ENCODE measurements around the gene ENOX1. TPM values are rescaled to one million over a fixed set of nuclear protein-coding genes. Genes with fewer than 3 reads are reported as not detected.

The ENOX1 gene
- polyA plus RNA-seq, 1 donor (not counting 4 experiments of a cell fraction or from before 2014, with no cell fraction given): 1.1 TPM

DNA sequence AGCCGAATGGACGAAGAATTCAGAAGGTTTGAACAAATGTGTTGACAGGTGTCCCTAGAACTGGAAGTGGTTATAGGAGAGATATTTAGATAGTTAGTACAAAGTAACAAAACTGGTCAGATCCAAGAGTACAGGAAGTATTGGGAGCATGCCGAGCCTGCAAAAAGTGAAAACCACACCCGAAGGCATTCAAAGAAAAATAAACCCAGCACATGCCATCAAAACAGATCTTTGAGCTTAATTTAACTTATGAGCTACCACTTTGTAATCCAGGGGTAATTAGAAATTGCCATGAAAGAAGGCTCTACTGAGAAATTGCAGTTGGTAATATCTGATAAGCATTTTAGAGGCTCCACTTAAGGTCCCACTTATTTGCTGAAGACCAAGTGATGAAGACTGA, 549.2 kb downstream of the ENOX1 start:
- H3K27me3 ChIP-seq (ENCODE audit: control insufficient read depth, extremely low read depth, insufficient read depth, low read length): no peaks in the 10 kb centered on the region
- no peak overlapping the region for H3K4me3 ChIP-seq (ENCODE audit: control insufficient read depth in 2 of 3, extremely low read depth in 1 of 3, insufficient read depth in 2 of 3, low read depth in 1 of 3, low read length in 3 of 3)
- H3K36me3 ChIP-seq (ENCODE audit: control insufficient read depth in 2 of 2, extremely low read depth in 1 of 2, insufficient read depth in 2 of 2, low read length in 2 of 2): no peaks in the 10 kb centered on the region
- dilution Hi-C loops (cut with MboI; ENCODE audit: extremely low pct_ligation_motif_present, low sequenced_read_pairs): no loop called here
- no peaks in the 10 kb centered on the region for H3K4me1 ChIP-seq (ENCODE audit: control insufficient read depth, extremely low read depth, insufficient read depth, low read length)
- FAIRE-seq: no peak
- H3K27ac ChIP-seq (ENCODE audit: control insufficient read depth, insufficient read depth, low read length): no peak overlapping the region
- DNase-seq (ENCODE audit: low read depth, low spot score): no peak
- no peak overlapping the region for H3K4me2 ChIP-seq (ENCODE audit: control insufficient read depth, extremely low read depth, insufficient read depth, low read depth, low read length)
- no peak overlapping the region for H3K9ac ChIP-seq (ENCODE audit: control insufficient read depth, extremely low read depth, insufficient read depth, low read length)
- H3K9me1 ChIP-seq (ENCODE audit: control insufficient read depth, extremely low read depth, insufficient read depth, low read length): no peaks in the 10 kb centered on the region
- H4K20me1 ChIP-seq (ENCODE audit: control insufficient read depth, extremely low read depth, insufficient read depth, low read length): no peaks in the 10 kb centered on the region
- no peaks in the 10 kb centered on the region for H3K9me3 ChIP-seq (ENCODE audit: control insufficient read depth, low read depth, low read length)
- no peak overlapping the region for H2AFZ ChIP-seq (ENCODE audit: control insufficient read depth, low read length)
- no peaks in the 10 kb centered on the region for H3K79me2 ChIP-seq (ENCODE audit: control insufficient read depth, insufficient read depth, low read length)
- no peak for TF ChIP-seq EZH2 (IDR thresholded peaks at IDR 0.05; ENCODE audit: low read length)
- TF ChIP-seq CTCF (optimal IDR thresholded peaks at IDR 0.05 in 1 of 3, IDR thresholded peaks at IDR 0.05 in 1 of 3, conservative IDR thresholded peaks at IDR 0.05 in 1 of 3; ENCODE audit: extremely low read depth in 1 of 3, insufficient read depth in 2 of 3, low read length in 3 of 3): no peak

GRCh38 chr13:43235028-43235427, 551.7 kb downstream of the ENOX1 start:
- no peak for TF ChIP-seq CTCF (optimal IDR thresholded peaks at IDR 0.05 in 1 of 3, IDR thresholded peaks at IDR 0.05 in 1 of 3, conservative IDR thresholded peaks at IDR 0.05 in 1 of 3; ENCODE audit: extremely low read depth in 1 of 3, insufficient read depth in 2 of 3, low read length in 3 of 3)
- no peak for TF ChIP-seq EZH2 (IDR thresholded peaks at IDR 0.05; ENCODE audit: low read length)
- no peaks in the 10 kb centered on the region for H3K79me2 ChIP-seq (ENCODE audit: control insufficient read depth, insufficient read depth, low read length)
- no peaks in the 10 kb centered on the region for H3K4me1 ChIP-seq (ENCODE audit: control insufficient read depth, extremely low read depth, insufficient read depth, low read length)
- no peak for FAIRE-seq
- no peaks in the 10 kb centered on the region for H3K36me3 ChIP-seq (ENCODE audit: control insufficient read depth in 2 of 2, extremely low read depth in 1 of 2, insufficient read depth in 2 of 2, low read length in 2 of 2)
- H2AFZ ChIP-seq (ENCODE audit: control insufficient read depth, low read length): no peak overlapping the region
- H4K20me1 ChIP-seq (ENCODE audit: control insufficient read depth, extremely low read depth, insufficient read depth, low read length): no peaks in the 10 kb centered on the region
- no peaks in the 10 kb centered on the region for H3K9me3 ChIP-seq (ENCODE audit: control insufficient read depth, low read depth, low read length)
- no peak overlapping the region for H3K9ac ChIP-seq (ENCODE audit: control insufficient read depth, extremely low read depth, insufficient read depth, low read length)
- H3K4me2 ChIP-seq (ENCODE audit: control insufficient read depth, extremely low read depth, insufficient read depth, low read depth, low read length): no peak overlapping the region
- no peak overlapping the region for H3K27ac ChIP-seq (ENCODE audit: control insufficient read depth, insufficient read depth, low read length)
- no peaks in the 10 kb centered on the region for H3K27me3 ChIP-seq (ENCODE audit: control insufficient read depth, extremely low read depth, insufficient read depth, low read length)
- H3K4me3 ChIP-seq (ENCODE audit: control insufficient read depth in 2 of 3, extremely low read depth in 1 of 3, insufficient read depth in 2 of 3, low read depth in 1 of 3, low read length in 3 of 3): no peak overlapping the region
- dilution Hi-C loops (cut with MboI; ENCODE audit: extremely low pct_ligation_motif_present, low sequenced_read_pairs): no loop called here
- no peak for DNase-seq (ENCODE audit: low read depth, low spot score)
- no peaks in the 10 kb centered on the region for H3K9me1 ChIP-seq (ENCODE audit: control insufficient read depth, extremely low read depth, insufficient read depth, low read length)

Measured in keratinocyte (primary cell).